WTC11 (cell line): ENCODE results near the gene TNS2.

ENCODE experiments used
- TCF7 ChIP-seq: sonication (generic); formaldehyde crosslinking; IDR thresholded peaks from 2 replicates; pipeline ENCODE4 v1.8.0; 2022; ENCODE audit warnings: mild to moderate bottlenecking, low read depth, missing genetic modification reagents, moderate library complexity
- TF ChIP-seq, protein P1 (sequence below): fragments of 200-600 bp; IDR thresholded peaks from 2 replicates; pipeline ENCODE4 v1.8.0; 2022; ENCODE audit warnings: antibody characterized with exemption

DNA sequence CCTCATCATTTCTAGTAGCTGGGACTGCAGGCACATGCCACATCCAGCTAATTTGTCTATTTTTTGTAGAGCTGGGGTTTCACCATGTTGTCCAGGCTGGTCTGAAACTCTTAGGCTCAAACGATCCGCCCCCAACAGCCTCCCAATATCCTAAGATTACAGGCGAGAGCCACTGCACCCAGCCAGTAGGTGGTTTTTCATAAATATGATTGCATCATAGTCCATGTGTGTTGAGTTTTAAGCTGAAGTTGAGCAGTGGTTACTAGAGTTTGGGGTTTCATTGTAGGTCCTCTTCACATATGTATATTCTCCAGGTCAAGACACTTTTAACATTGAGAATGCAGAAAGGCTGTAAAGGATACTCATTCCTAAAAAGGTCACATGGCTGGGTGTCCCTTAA lies 13.1 kb upstream of the TNS2 start:
- TF ChIP-seq TCF7 (CRISPR knock-in tag), result no peak
- TF ChIP-seq, protein P1, sequence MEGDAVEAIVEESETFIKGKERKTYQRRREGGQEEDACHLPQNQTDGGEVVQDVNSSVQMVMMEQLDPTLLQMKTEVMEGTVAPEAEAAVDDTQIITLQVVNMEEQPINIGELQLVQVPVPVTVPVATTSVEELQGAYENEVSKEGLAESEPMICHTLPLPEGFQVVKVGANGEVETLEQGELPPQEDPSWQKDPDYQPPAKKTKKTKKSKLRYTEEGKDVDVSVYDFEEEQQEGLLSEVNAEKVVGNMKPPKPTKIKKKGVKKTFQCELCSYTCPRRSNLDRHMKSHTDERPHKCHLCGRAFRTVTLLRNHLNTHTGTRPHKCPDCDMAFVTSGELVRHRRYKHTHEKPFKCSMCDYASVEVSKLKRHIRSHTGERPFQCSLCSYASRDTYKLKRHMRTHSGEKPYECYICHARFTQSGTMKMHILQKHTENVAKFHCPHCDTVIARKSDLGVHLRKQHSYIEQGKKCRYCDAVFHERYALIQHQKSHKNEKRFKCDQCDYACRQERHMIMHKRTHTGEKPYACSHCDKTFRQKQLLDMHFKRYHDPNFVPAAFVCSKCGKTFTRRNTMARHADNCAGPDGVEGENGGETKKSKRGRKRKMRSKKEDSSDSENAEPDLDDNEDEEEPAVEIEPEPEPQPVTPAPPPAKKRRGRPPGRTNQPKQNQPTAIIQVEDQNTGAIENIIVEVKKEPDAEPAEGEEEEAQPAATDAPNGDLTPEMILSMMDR, result no peak
